Smooth muscle cell (in vitro differentiated cells): ENCODE results near the gene PYGB. TPM values are rescaled to one million over a fixed set of nuclear protein-coding genes. Genes with fewer than 3 reads are reported as not detected.
A peak's percentile ranks its signal among the peaks of the same experiment; 100 is the strongest.
"Not testable (repeated sequence)": the region's sequence is repeated elsewhere in the genome, so short reads cannot be mapped to it uniquely, and the experiment has no call there.

Experiments used
- DNase-seq: peaks from one replicate; lab custom pipeline; 2025; ENCODE audit not compliant: unreplicated experiment; lab: John Stamatoyannopoulos, UW
- H2AFZ ChIP-seq: fragments of 200-600 bp; sonication (generic); 2 replicates; pipeline ENCODE4 v1.6.0; 2016; ENCODE audit warnings: antibody characterized with exemption, low read depth, mild to moderate bottlenecking
- H3F3A ChIP-seq: fragments of 200-600 bp; sonication (generic); 2 replicates; pipeline ENCODE4 v1.6.0; 2017; ENCODE audit warnings: antibody characterized with exemption, low read depth
- H3K27ac ChIP-seq: fragments of 200-600 bp; sonication (generic); 2 replicates; pipeline ENCODE4 v1.5.1; 2016; ENCODE audit warnings: low read depth, mild to moderate bottlenecking
- H3K27me3 ChIP-seq: fragments of 200-600 bp; sonication (generic); 2 replicates; pipeline ENCODE4 v1.6.1; 2016; ENCODE audit warnings: low read depth, mild to moderate bottlenecking
- H3K36me3 ChIP-seq: fragments of 200-600 bp; sonication (generic); 2 replicates; pipeline ENCODE4 v1.5.1; 2016; ENCODE audit warnings: low read depth
- H3K4me1 ChIP-seq: fragments of 200-600 bp; sonication (generic); 2 replicates; pipeline ENCODE4 v1.5.1; 2016; ENCODE audit warnings: low read depth
- H3K4me2 ChIP-seq: fragments of 200-600 bp; sonication (generic); 2 replicates; pipeline ENCODE4 v1.6.0; 2016; ENCODE audit warnings: mild to moderate bottlenecking
- H3K4me3 ChIP-seq: fragments of 200-600 bp; sonication (generic); 2 replicates; pipeline ENCODE4 v1.5.1; 2016; ENCODE audit warnings: mild to moderate bottlenecking
- H3K79me2 ChIP-seq: fragments of 200-600 bp; sonication (generic); 2 replicates; pipeline ENCODE4 v1.6.0; 2016; ENCODE audit warnings: low read depth, mild to moderate bottlenecking
- H3K9ac ChIP-seq: fragments of 200-600 bp; sonication (generic); 2 replicates; pipeline ENCODE4 v1.6.0; 2016; ENCODE audit warnings: low read depth
- H3K9me3 ChIP-seq: fragments of 200-600 bp; sonication (generic); replicated peaks from 2 replicates; pipeline ENCODE4 v1.5.1; 2016; ENCODE audit warnings: low read depth
- H4K20me1 ChIP-seq: fragments of 200-600 bp; sonication (generic); 2 replicates; pipeline ENCODE4 v1.6.0; 2016; ENCODE audit warnings: low read depth
- CTCF ChIP-seq: fragments of 200-600 bp; sonication (generic); IDR thresholded peaks from 2 replicates; pipeline ENCODE4 v1.5.1; 2017; ENCODE audit warnings: borderline replicate concordance, mild to moderate bottlenecking, antibody characterized with exemption; ENCODE audit not compliant: insufficient read depth, poor library complexity, severe bottlenecking
- WGBS: methylation state at CpG from one replicate; pipeline ENCODE4 v1.1.7; 2016; ENCODE audit warnings: low lambda C conversion rate; 5-methylcytosine and 5-hydroxymethylcytosine counted together
- polyA plus RNA-seq: library from polyadenylated mRNA; unstranded; fragments of >200 nt; fragmentation: Nextera tagmentation; extraction: Ambion mirVana; gene quantifications from 2 replicates; pipeline ENCODE4 v1.2.1, GENCODE V29; 2016
- total RNA-seq: library from RNA; depleted of rRNA; stranded (reverse); fragments of >200 nt; gene quantifications from 2 replicates; pipeline ENCODE4 v1.2.3, GENCODE V29; 2014

PYGB gene
- total and polyA plus RNA-seq, 2 experiments from 2014 or later, result 31.8 to 39.4 TPM

GRCh38 chr20:25230166-25230831 is 17.6 kb upstream of the PYGB start:
- Histone ChIP-seq H3K27me3 (no peaks in the 10 kb centered on the region), H3F3A (no peaks in the 10 kb centered on the region), H3K36me3 (no peaks in the 10 kb centered on the region), H3K4me1 (peaks cover 24% of the 10 kb centered on the region), H3K27ac (no peak overlapping the region), H3K4me2 (no peak overlapping the region), H3K4me3 (no peak overlapping the region), H3K9ac (no peak overlapping the region), H4K20me1 (no peaks in the 10 kb centered on the region), H3K79me2 (no peaks in the 10 kb centered on the region), H2AFZ (no peak overlapping the region), H3K9me3 (no peaks in the 10 kb centered on the region)
- 94% methylated on average over 8 of the region's 8 CpGs for WGBS
- DNase-seq, result no peak
- TF ChIP-seq CTCF, result no peak

GRCh38 chr20:25233016-25233772 is 14.7 kb upstream of the PYGB start:
- TF ChIP-seq CTCF, result no peak
- no peak for DNase-seq
- no peak overlapping the region for H3K9ac ChIP-seq
- no peaks in the 10 kb centered on the region for H3K79me2 ChIP-seq
- H3K4me3 ChIP-seq, result no peak overlapping the region
- no peaks in the 10 kb centered on the region for H4K20me1 ChIP-seq
- H3K27ac ChIP-seq, result no peak overlapping the region
- H3K27me3 ChIP-seq, result no peaks in the 10 kb centered on the region
- H3K4me1 ChIP-seq, result peaks cover 17% of the 10 kb centered on the region
- no peaks in the 10 kb centered on the region for H3K36me3 ChIP-seq
- WGBS, result 86% methylated on average over 10 of the region's 10 CpGs
- H3K4me2 ChIP-seq, result no peak overlapping the region
- no peaks in the 10 kb centered on the region for H3F3A ChIP-seq
- no peaks in the 10 kb centered on the region for H3K9me3 ChIP-seq
- H2AFZ ChIP-seq, result no peak overlapping the region

- DNase-seq, H3K4me3 ChIP-seq, H3K27me3 ChIP-seq, H2AFZ ChIP-seq, H3K4me2 ChIP-seq, H4K20me1 ChIP-seq, H3K36me3 ChIP-seq, H3F3A ChIP-seq, H3K9ac ChIP-seq, H3K79me2 ChIP-seq, H3K9me3 ChIP-seq: not testable (repeated sequence)
- Histone ChIP-seq H3K27ac (peak overlapping the region; percentile 9), H3K4me1 (peaks cover 20% of the 10 kb centered on the region)
- WGBS, result 45% methylated on average over 8 of the region's 8 CpGs
These were observed 13.7 kb upstream of the PYGB start for GRCh38 chr20:25234009-25234849.
